Measurements from ENCODE around the gene STXBP5. TPM values are rescaled to one million over a fixed set of nuclear protein-coding genes. Genes with fewer than 3 reads are reported as not detected.

Gene STXBP5
- total RNA-seq, 4 donors from 2014 or later, result 15.6 to 41.3 (median 20.4) TPM

DNA sequence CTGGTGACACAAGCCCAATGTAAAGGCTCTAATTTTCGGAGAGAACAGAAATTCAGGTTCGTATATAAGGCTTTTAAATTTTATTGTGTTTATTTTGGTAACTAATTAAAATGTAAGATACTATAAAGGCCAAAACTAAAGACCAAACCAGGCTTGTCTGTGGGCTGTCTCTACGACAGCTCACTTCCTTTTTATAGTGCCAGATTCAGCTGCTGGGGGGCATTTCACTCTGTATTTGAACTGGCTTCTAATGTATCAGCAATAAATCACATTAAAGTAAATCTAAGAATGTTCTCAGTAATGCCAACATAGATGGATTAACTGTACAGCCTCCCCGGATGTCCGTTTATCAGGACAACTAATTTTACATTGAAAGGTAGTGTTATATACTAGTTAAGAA, 31.1 kb upstream of the STXBP5 start:
- H3K4me3 ChIP-seq, result no peak overlapping the region
- intact Hi-C loops (cut with DNase I; ENCODE audit: low total_unique reads) (no loop called here), in situ Hi-C loops (cut with MboI; ENCODE audit: low sequenced_read_pairs in 4 of 4) (no loop called here)
- no peaks in the 10 kb centered on the region for H3K27me3 ChIP-seq
- H3K4me1 ChIP-seq, result no peaks in the 10 kb centered on the region
- H3K9me3 ChIP-seq, result no peaks in the 10 kb centered on the region
- H3K36me3 ChIP-seq, result no peaks in the 10 kb centered on the region
- DNase-seq (no peak), ATAC-seq (no peak)
- no peak overlapping the region for H3K27ac ChIP-seq
- TF ChIP-seq, protein P1, sequence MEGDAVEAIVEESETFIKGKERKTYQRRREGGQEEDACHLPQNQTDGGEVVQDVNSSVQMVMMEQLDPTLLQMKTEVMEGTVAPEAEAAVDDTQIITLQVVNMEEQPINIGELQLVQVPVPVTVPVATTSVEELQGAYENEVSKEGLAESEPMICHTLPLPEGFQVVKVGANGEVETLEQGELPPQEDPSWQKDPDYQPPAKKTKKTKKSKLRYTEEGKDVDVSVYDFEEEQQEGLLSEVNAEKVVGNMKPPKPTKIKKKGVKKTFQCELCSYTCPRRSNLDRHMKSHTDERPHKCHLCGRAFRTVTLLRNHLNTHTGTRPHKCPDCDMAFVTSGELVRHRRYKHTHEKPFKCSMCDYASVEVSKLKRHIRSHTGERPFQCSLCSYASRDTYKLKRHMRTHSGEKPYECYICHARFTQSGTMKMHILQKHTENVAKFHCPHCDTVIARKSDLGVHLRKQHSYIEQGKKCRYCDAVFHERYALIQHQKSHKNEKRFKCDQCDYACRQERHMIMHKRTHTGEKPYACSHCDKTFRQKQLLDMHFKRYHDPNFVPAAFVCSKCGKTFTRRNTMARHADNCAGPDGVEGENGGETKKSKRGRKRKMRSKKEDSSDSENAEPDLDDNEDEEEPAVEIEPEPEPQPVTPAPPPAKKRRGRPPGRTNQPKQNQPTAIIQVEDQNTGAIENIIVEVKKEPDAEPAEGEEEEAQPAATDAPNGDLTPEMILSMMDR (IDR thresholded peaks at IDR 0.05 in 4 of 5, conservative IDR thresholded peaks at IDR 0.05 in 1 of 5), result no peak
- TF ChIP-seq POLR2A (IDR thresholded peaks at IDR 0.05), result no peak

- ATAC-seq (no peak), DNase-seq (no peak)
- Histone ChIP-seq H3K4me1 (no peaks in the 10 kb centered on the region), H3K36me3 (no peaks in the 10 kb centered on the region), H3K9me3 (no peaks in the 10 kb centered on the region), H3K4me3 (no peak overlapping the region), H3K27ac (no peak overlapping the region), H3K27me3 (no peaks in the 10 kb centered on the region)
- intact Hi-C loops (cut with DNase I; ENCODE audit: low total_unique reads) (no loop called here), in situ Hi-C loops (cut with MboI; ENCODE audit: low sequenced_read_pairs in 4 of 4) (no loop called here)
- TF ChIP-seq POLR2A (IDR thresholded peaks at IDR 0.05), result no peak
- TF ChIP-seq, protein P1 (IDR thresholded peaks at IDR 0.05 in 4 of 5, conservative IDR thresholded peaks at IDR 0.05 in 1 of 5), result no peak
These were observed 30.4 kb upstream of the STXBP5 start for GRCh38 chr6:147173675-147174308.

GRCh38 chr6:147176795-147177194, 27.4 kb upstream of the STXBP5 start:
- H3K4me3 ChIP-seq, result no peak overlapping the region
- no peaks in the 10 kb centered on the region for H3K4me1 ChIP-seq
- DNase-seq, result no peak
- no peaks in the 10 kb centered on the region for H3K36me3 ChIP-seq
- no peak for TF ChIP-seq POLR2A (IDR thresholded peaks at IDR 0.05)
- TF ChIP-seq, protein P1 (IDR thresholded peaks at IDR 0.05 in 4 of 5, conservative IDR thresholded peaks at IDR 0.05 in 1 of 5), result no peak
- intact Hi-C loops (cut with DNase I; ENCODE audit: low total_unique reads) (no loop called here), in situ Hi-C loops (cut with MboI; ENCODE audit: low sequenced_read_pairs in 4 of 4) (no loop called here)
- no peak for ATAC-seq
- H3K27me3 ChIP-seq, result no peaks in the 10 kb centered on the region
- H3K9me3 ChIP-seq, result no peaks in the 10 kb centered on the region
- no peak overlapping the region for H3K27ac ChIP-seq

GRCh38 chr6:147177286-147177685, 26.9 kb upstream of the STXBP5 start:
- in situ Hi-C loops (cut with MboI; ENCODE audit: low sequenced_read_pairs in 4 of 4), result no loop called here
- Histone ChIP-seq H3K4me3 (no peak overlapping the region), H3K36me3 (no peaks in the 10 kb centered on the region), H3K4me1 (no peaks in the 10 kb centered on the region), H3K27me3 (no peaks in the 10 kb centered on the region), H3K27ac (no peak overlapping the region), H3K9me3 (no peaks in the 10 kb centered on the region)
- no peak for DNase-seq
- no peak for ATAC-seq
- intact Hi-C loops (cut with DNase I; ENCODE audit: low total_unique reads), result no loop called here
- TF ChIP-seq, protein P1 (IDR thresholded peaks at IDR 0.05 in 4 of 5, conservative IDR thresholded peaks at IDR 0.05 in 1 of 5), result no peak
- TF ChIP-seq POLR2A (IDR thresholded peaks at IDR 0.05), result no peak

GRCh38 chr6:147178355-147178754, 25.9 kb upstream of the STXBP5 start:
- H3K4me1 ChIP-seq, result no peaks in the 10 kb centered on the region
- H3K27me3 ChIP-seq, result no peaks in the 10 kb centered on the region
- no peak overlapping the region for H3K4me3 ChIP-seq
- no peaks in the 10 kb centered on the region for H3K9me3 ChIP-seq
- intact Hi-C loops (cut with DNase I; ENCODE audit: low total_unique reads) (no loop called here), in situ Hi-C loops (cut with MboI; ENCODE audit: low sequenced_read_pairs in 4 of 4) (no loop called here)
- DNase-seq (no peak), ATAC-seq (no peak)
- no peak for TF ChIP-seq POLR2A (IDR thresholded peaks at IDR 0.05)
- TF ChIP-seq, protein P1 (IDR thresholded peaks at IDR 0.05 in 4 of 5, conservative IDR thresholded peaks at IDR 0.05 in 1 of 5), result no peak
- H3K27ac ChIP-seq, result no peak overlapping the region
- H3K36me3 ChIP-seq, result no peaks in the 10 kb centered on the region
